HEK293 (cell line): ENCODE measurements around the gene CACNG1.

Source experiments
- CTCF ChIA-PET: fragments of 350-600 bp; formaldehyde crosslinking; extraction: SDS; loops from one replicate; lab custom pipeline; 2021; ENCODE audit warnings: antibody characterized with exemption; lab: Yijun Ruan, JAX
- POLR2A ChIA-PET: fragments of 300-600 bp; formaldehyde crosslinking; extraction: SDS; loops from one replicate; lab custom pipeline; 2020; ENCODE audit warnings: antibody characterized with exemption, inconsistent platforms; lab: Yijun Ruan, JAX
- H3K27ac ChIP-seq: fragments of 200-500 bp; sonication (Bioruptor generic); 2 replicates; pipeline ENCODE4 v1.5.1; 2014; ENCODE audit warnings: low read depth, low read length, control low read depth, inconsistent platforms; ENCODE audit errors: extremely low read depth
- H3K36me3 ChIP-seq, 2 experiments: fragments of 200-500 bp in 1 of 2; sonication (Bioruptor generic) in 1 of 2; 1 replicate in 1 of 2; 2 replicates in 1 of 2; pipeline ENCODE4 v1.5.1; 2014 to 2017; ENCODE audit warnings: inconsistent platforms in 2 of 2, low read length in 2 of 2; ENCODE audit not compliant: control insufficient read depth in 2 of 2, insufficient read depth in 1 of 2
- H3K4me1 ChIP-seq: fragments of 200-500 bp; sonication (Bioruptor generic); 2 replicates; pipeline ENCODE4 v1.5.1; 2014; ENCODE audit warnings: mild to moderate bottlenecking, low read length, inconsistent platforms; ENCODE audit not compliant: control insufficient read depth, insufficient read depth
- H3K4me3 ChIP-seq: 2 replicates; pipeline ENCODE4 v1.5.1; 2011; ENCODE audit warnings: low read depth, mild to moderate bottlenecking, control low read depth, low read length, moderate library complexity
- H3K9me3 ChIP-seq: fragments of 200-500 bp; sonication (Bioruptor generic); 2 replicates; pipeline ENCODE4 v1.5.1; 2014; ENCODE audit warnings: low read depth, low read length, inconsistent platforms; ENCODE audit not compliant: control insufficient read depth, insufficient read depth
- CTCF ChIP-seq: fragments of 450-650 bp; formaldehyde crosslinking; IDR thresholded peaks from 2 replicates; pipeline ENCODE4 v1.5.1; 2016; ENCODE audit warnings: missing biosample characterization, missing genetic modification characterization
- EGR2 ChIP-seq: fragments of 450-650 bp; formaldehyde crosslinking; IDR thresholded peaks from 2 replicates; pipeline ENCODE4 v1.5.1; 2016; ENCODE audit warnings: low read depth, missing biosample characterization, missing genetic modification characterization
- FEZF1 ChIP-seq: fragments of 450-650 bp; formaldehyde crosslinking; IDR thresholded peaks from 2 replicates; pipeline ENCODE4 v1.5.1; 2016; ENCODE audit warnings: missing biosample characterization, missing genetic modification characterization
- KLF1 ChIP-seq: fragments of 450-650 bp; formaldehyde crosslinking; IDR thresholded peaks from 2 replicates; pipeline ENCODE4 v1.5.1; 2016; ENCODE audit warnings: missing biosample characterization, missing genetic modification characterization
- KLF8 ChIP-seq: fragments of 450-650 bp; formaldehyde crosslinking; IDR thresholded peaks from 2 replicates; pipeline ENCODE4 v1.5.1; 2016; ENCODE audit warnings: missing biosample characterization, missing genetic modification characterization
- PRDM4 ChIP-seq: fragments of 450-650 bp; formaldehyde crosslinking; IDR thresholded peaks from 2 replicates; pipeline ENCODE4 v1.5.1; 2017; ENCODE audit warnings: missing biosample characterization, missing genetic modification characterization
- ZBTB49 ChIP-seq: fragments of 450-650 bp; formaldehyde crosslinking; IDR thresholded peaks from 2 replicates; pipeline ENCODE4 v1.5.1; 2016; ENCODE audit warnings: missing biosample characterization, missing genetic modification characterization, low read depth
- ZNF174 ChIP-seq: fragments of 450-650 bp; formaldehyde crosslinking; IDR thresholded peaks from 2 replicates; pipeline ENCODE4 v1.5.0; 2017; ENCODE audit warnings: missing biosample characterization, mild to moderate bottlenecking, missing genetic modification characterization
- ZNF214 ChIP-seq: fragments of 450-650 bp; formaldehyde crosslinking; IDR thresholded peaks from 2 replicates; pipeline ENCODE4 v1.5.1; 2017; ENCODE audit warnings: missing biosample characterization, mild to moderate bottlenecking, missing genetic modification characterization, borderline replicate concordance
- ZNF514 ChIP-seq: fragments of 450-650 bp; formaldehyde crosslinking; IDR thresholded peaks from 2 replicates; pipeline ENCODE4 v1.5.1; 2016; ENCODE audit warnings: missing biosample characterization, missing genetic modification characterization
- ZNF529 ChIP-seq: fragments of 450-650 bp; formaldehyde crosslinking; IDR thresholded peaks from 2 replicates; pipeline ENCODE4 v1.5.1; 2017; ENCODE audit warnings: missing genetic modification characterization, missing biosample characterization; ENCODE audit not compliant: insufficient replicate concordance
- ZNF610 ChIP-seq: fragments of 450-650 bp; formaldehyde crosslinking; IDR thresholded peaks from 2 replicates; pipeline ENCODE4 v1.5.1; 2016; ENCODE audit warnings: missing biosample characterization, missing genetic modification characterization, borderline replicate concordance
- ZNF677 ChIP-seq: fragments of 450-650 bp; IDR thresholded peaks from 2 replicates; pipeline ENCODE4 v1.5.0; 2018; ENCODE audit warnings: missing biosample characterization, mild to moderate bottlenecking, missing genetic modification characterization, moderate library complexity
- ZNF768 ChIP-seq: fragments of 450-650 bp; formaldehyde crosslinking; IDR thresholded peaks from 2 replicates; pipeline ENCODE4 v1.5.1; 2018; ENCODE audit warnings: missing biosample characterization, mild to moderate bottlenecking, missing genetic modification characterization
- ZXDB ChIP-seq: fragments of 450-650 bp; formaldehyde crosslinking; IDR thresholded peaks from 2 replicates; pipeline ENCODE4 v1.5.1; 2016; ENCODE audit warnings: missing biosample characterization, missing genetic modification characterization

Gene CACNG1

GRCh38 chr17:67071595-67071994 is 27.2 kb downstream of the CACNG1 start (continued):
- TF ChIP-seq CTCF (tag by site-specific recombination): no peak

- H3K36me3 ChIP-seq: peaks cover 5 to 21% of the 10 kb centered on the region in 2 experiments; a peak in 2 of 3 replicates
- ChIA-PET CTCF (interaction anchor here (0.6 kb wide), 1 partner anchor 343 kb away, joined by 5 read pairs; no protein-coding TSS in a partner anchor), POLR2A (no interaction called here)
- TF ChIP-seq ZBTB49 (no peak), FEZF1 (no peak), ZNF610 (no peak), ZNF677 (tag by site-specific recombination) (no peak), PRDM4 (no peak), ZNF514 (tag by site-specific recombination) (no peak), KLF1 (tag by site-specific recombination) (no peak), KLF8 (no peak), EGR2 (no peak), ZNF768 (tag by site-specific recombination) (no peak), ZNF529 (tag by site-specific recombination) (no peak), ZNF214 (tag by site-specific recombination) (no peak)
- H3K9me3 ChIP-seq: no peaks in the 10 kb centered on the region
- no peaks in the 10 kb centered on the region for H3K4me1 ChIP-seq
- no peak overlapping the region for H3K4me3 ChIP-seq
- no peak overlapping the region for H3K27ac ChIP-seq
These were observed 28.5 kb downstream of the CACNG1 start for GRCh38 chr17:67072885-67073284.

GRCh38 chr17:67074781-67075180 is 30.4 kb downstream of the CACNG1 start:
- ChIA-PET CTCF (interaction anchor here (0.9 kb wide), 1 partner anchor 22 kb away, joined by 4 read pairs; no protein-coding TSS in a partner anchor), POLR2A (no interaction called here)
- Histone ChIP-seq H3K4me1 (no peaks in the 10 kb centered on the region), H3K4me3 (no peak overlapping the region), H3K9me3 (no peaks in the 10 kb centered on the region), H3K27ac (no peak overlapping the region), H3K36me3 (peaks cover 5 to 34% of the 10 kb centered on the region in 2 experiments; a peak in 2 of 3 replicates)
- TF ChIP-seq ZXDB (tag by site-specific recombination) (no peak), ZNF174 (tag by site-specific recombination) (no peak)
